Measurements from ENCODE around the gene CTRB2.

CTRB2 gene

DNA sequence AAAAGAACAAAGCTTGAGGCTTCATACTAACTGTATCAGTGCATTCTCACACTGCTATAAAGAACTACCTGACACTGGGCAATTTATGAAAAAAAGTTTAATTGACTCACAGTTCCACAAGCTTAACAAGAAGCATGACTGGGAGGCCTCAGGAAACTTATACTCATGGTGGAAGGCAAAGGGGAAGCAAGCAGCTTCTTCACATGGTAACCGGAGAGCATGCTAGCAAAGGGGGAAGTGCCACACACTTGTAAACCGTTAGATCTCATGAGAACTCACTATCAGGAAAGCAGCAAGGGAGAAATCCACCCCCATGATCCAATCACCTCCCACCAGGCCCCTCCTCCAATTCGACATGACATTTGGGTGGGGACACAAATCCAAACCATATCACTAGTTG lies 25.3 kb downstream of the CTRB2 start:
- TF ChIP-seq, protein P1, sequence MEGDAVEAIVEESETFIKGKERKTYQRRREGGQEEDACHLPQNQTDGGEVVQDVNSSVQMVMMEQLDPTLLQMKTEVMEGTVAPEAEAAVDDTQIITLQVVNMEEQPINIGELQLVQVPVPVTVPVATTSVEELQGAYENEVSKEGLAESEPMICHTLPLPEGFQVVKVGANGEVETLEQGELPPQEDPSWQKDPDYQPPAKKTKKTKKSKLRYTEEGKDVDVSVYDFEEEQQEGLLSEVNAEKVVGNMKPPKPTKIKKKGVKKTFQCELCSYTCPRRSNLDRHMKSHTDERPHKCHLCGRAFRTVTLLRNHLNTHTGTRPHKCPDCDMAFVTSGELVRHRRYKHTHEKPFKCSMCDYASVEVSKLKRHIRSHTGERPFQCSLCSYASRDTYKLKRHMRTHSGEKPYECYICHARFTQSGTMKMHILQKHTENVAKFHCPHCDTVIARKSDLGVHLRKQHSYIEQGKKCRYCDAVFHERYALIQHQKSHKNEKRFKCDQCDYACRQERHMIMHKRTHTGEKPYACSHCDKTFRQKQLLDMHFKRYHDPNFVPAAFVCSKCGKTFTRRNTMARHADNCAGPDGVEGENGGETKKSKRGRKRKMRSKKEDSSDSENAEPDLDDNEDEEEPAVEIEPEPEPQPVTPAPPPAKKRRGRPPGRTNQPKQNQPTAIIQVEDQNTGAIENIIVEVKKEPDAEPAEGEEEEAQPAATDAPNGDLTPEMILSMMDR (IDR thresholded peaks at IDR 0.05): no peak
- no peak for TF ChIP-seq ZFX (IDR thresholded peaks at IDR 0.05; ENCODE audit: borderline replicate concordance)
- no peak overlapping the region for H3K27ac ChIP-seq

DNA sequence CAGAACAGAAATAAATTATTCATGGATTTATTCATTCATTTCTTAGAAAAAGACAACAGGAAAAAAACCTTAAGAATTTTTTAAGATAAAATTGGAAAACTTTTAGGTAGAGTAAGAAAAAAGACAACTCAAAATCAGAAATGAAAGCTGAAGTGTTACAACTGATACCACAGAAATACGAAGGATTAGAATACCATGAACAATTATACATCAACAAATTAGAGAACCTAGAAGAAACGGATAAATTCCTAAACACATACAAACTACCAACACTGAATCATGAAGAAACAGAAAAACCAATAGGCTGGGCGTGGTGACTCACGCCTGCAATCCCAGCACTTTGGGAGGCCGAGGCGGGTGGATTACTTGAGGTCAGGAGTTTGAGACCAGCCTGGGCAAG lies 27.8 kb downstream of the CTRB2 start:
- TF ChIP-seq, protein P1 (IDR thresholded peaks at IDR 0.05): no peak
- no peak for TF ChIP-seq ZFX (IDR thresholded peaks at IDR 0.05; ENCODE audit: borderline replicate concordance)
- no peak overlapping the region for H3K27ac ChIP-seq

DNA sequence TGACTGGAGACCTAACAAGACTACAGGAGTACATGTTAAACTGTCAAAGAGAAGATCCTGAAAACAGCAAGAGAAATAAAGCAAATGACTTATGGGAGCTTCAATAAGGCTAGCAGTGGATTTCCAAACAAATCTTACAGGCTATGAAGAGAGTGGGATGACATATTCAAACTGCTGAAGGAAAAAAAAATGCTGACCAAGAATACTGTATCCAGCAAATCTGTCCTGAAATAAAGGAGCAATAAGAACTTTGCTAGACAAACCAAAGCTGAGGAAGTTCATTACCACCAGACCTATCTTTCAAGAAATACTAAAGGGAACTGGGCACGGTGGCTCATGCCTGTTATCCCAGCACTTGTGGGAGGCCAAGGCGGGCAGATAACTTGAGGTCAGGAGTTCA lies 30.0 kb downstream of the CTRB2 start:
- TF ChIP-seq, protein P1 (IDR thresholded peaks at IDR 0.05): no peak
- TF ChIP-seq ZFX (IDR thresholded peaks at IDR 0.05; ENCODE audit: borderline replicate concordance): no peak
- no peak overlapping the region for H3K27ac ChIP-seq

DNA sequence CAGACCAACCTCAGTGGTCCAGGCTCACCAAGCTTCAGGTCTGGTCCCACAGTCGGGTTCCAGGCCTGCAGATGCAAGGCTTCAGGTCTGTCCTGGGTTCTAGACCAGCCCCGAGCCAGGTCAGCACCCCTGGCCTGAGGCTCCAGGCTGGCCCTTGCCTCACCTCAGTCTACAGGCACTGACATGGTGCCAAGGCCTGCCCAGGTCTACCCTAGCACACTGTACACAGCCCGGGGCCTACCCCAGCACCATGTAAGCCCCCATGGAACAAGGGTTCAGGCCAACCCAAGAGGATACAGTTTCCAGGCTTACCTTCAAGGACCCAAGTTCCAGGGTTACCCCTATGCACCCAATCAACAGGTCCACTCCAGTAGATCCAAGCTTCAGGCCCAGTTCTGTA lies 31.9 kb downstream of the CTRB2 start:
- TF ChIP-seq, protein P1 (IDR thresholded peaks at IDR 0.05): no peak
- no peak for TF ChIP-seq ZFX (IDR thresholded peaks at IDR 0.05; ENCODE audit: borderline replicate concordance)
- no peak overlapping the region for H3K27ac ChIP-seq

DNA sequence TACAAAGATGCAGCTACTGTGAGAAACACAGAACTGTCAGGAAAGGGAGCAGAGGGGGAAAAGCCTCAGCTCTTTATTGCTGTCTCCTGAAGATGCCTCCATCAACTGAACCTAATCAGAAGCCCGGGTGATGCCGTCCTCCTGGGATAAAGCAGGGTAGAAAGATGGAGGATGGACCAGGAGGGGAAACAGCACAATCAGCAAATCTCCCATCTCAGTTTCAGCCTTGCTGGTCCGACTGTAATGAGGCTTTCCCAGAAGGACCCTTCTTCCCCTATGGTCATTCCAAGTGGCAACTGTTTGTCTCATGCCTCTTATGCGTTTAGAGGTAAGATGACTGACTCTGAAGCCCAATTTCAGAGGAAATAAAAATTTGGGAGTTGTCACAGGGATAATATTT lies 34.4 kb downstream of the CTRB2 start:
- H3K27ac ChIP-seq: no peak overlapping the region
- TF ChIP-seq, protein P1 (IDR thresholded peaks at IDR 0.05): no peak
- no peak for TF ChIP-seq ZFX (IDR thresholded peaks at IDR 0.05; ENCODE audit: borderline replicate concordance)

DNA sequence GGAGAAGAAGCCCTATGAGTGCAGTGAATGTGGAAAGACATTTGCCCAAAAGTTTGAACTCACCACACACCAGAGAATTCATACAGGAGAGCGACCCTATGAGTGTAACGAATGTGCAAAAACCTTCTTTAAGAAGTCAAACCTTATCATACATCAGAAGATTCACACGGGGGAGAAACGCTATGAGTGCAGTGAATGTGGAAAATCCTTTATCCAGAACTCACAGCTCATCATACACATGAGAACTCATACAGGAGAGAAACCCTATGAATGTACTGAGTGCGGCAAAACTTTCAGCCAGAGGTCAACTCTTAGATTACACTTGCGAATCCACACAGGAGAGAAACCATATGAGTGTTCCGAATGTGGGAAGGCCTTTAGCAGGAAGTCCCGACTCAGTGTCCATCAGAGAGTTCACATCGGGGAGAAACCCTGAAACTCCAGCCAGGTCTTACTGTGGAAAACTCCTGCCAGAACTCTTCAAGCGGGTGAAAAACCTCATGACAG lies 37.0 kb downstream of the CTRB2 start:
- no peak for TF ChIP-seq ZFX (IDR thresholded peaks at IDR 0.05; ENCODE audit: borderline replicate concordance)
- TF ChIP-seq, protein P1 (IDR thresholded peaks at IDR 0.05): no peak
- no peak overlapping the region for H3K27ac ChIP-seq

DNA sequence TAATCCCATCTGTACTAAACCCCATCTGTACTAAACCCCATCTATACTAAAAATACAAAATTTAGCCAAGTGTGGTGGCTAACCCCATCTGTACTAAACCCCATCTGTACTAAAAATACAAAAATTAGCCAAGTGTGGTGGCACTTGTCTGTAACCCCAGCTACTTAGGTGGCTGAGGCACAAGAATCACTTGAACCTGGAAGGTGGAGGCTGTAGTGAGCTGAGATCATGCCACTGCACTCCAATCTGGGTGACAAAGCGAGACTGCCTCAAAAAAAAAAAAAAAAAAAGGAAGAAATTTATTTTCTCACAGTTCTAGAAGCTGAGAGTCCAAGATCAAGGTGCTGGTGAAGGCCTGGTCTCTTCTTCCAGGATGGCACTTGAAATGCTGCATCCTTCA lies 46.6 kb downstream of the CTRB2 start:
- TF ChIP-seq ZFX (IDR thresholded peaks at IDR 0.05; ENCODE audit: borderline replicate concordance): no peak
- TF ChIP-seq, protein P1 (IDR thresholded peaks at IDR 0.05): no peak
- no peak overlapping the region for H3K27ac ChIP-seq
